HG03064 (cell line): ENCODE results near the gene OR10A2.
"Not testable (repeated sequence)": the region's sequence is repeated elsewhere in the genome, so short reads cannot be mapped to it uniquely, and the experiment has no call there.

Experiments
- ATAC-seq: cut with Tn5 transposase; IDR thresholded peaks from one replicate; pipeline ENCODE4 v1.9.1; 2021; ENCODE audit warnings: low read depth; ENCODE audit not compliant: unreplicated experiment

Gene OR10A2

DNA sequence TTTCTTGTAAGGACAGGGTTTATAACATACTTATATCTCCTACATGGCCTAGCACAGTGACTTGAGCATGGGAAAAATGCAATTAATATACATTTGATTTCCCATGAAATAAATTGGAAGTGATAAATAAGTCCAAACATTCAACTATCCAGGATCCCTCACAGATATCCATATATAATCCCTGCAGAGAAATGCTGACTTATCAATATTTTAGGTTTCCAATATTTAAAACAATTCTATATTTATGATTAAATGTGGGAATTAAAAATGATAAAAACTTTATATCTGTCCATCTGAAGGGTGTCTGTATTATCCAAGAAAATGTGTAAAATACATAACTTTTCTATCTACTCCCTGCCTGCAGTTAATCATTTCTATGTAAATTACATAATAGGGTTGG lies 19.9 kb downstream of the OR10A2 start:
- no peak for ATAC-seq

DNA sequence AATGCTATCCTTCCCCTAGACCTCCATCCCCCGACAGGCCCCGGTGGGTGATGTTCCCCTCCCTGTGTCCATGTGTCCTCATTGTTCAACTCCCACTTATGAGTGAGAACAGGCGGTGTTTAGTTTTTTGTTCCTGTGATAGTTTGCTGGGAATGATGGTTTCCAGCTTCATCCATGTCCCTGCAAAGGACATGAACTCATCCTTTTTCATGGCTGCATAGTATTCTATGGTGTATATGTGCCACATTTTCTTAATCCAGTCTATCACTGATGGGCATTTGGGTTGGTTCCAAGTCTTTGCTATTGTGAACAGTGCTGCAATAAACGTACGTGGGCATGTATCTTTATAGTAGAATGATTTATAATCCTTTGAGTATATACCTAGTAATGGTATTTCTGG lies 24.9 kb downstream of the OR10A2 start:
- ATAC-seq = not testable (repeated sequence)

DNA sequence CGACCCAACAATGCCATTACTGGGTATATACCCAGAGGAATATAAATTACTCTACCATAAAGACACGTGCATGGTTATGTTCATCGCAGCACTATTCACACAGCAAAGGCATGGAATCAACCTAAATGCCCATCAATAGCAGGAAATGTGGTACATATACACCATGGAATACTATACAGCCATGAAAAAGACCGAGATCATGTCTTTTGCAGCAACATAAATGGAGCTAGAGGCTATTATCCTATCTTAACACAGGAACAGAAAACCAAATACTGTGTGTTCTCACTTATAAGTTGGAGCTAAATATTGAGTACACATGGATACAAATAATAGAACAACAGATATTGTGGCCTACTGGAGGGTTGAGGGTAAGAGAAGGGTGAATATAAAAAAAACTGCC lies 26.0 kb downstream of the OR10A2 start:
- no peak for ATAC-seq

DNA sequence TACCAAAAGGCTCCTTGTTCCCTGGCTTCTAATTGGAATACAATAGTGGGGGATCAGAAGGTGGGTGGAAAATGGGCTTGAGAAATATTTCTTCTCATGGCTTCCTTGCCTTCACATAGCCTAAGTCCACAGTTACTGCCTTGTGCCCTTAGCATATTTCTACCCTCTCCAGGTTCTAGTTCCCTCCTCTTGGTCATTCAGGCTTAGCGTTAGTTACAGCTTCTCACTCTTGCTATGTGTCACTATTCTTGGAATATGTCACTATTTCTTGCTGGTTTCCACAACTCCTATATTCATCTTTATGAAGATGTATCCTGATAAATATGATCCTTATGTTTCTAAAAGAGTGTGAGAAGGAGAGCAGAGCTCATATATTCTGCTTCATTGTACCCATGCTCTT lies 27.0 kb downstream of the OR10A2 start:
- ATAC-seq = no peak

- ATAC-seq = no peak
These were observed 29.5 kb downstream of the OR10A2 start, which contains the start of gene OR2D2 for GRCh38 chr11:6892400-6892799. Gene OR2D2 (minus strand): TSS chr11:6892500. CDS start chr11:6892500, 0 bp downstream.

- ATAC-seq = no peak
These were observed 31.2 kb downstream of the OR10A2 start for GRCh38 chr11:6894097-6894496.

- ATAC-seq = no peak
These were observed 32.2 kb downstream of the OR10A2 start for GRCh38 chr11:6895010-6895409.

- ATAC-seq = no peak
These were observed 36.1 kb downstream of the OR10A2 start for GRCh38 chr11:6898911-6899310.

GRCh38 chr11:6900327-6900999 lies 37.6 kb downstream of the OR10A2 start:
- no peak for ATAC-seq

- not testable (repeated sequence) for ATAC-seq
These were observed 41.9 kb downstream of the OR10A2 start for GRCh38 chr11:6904804-6905203.

DNA sequence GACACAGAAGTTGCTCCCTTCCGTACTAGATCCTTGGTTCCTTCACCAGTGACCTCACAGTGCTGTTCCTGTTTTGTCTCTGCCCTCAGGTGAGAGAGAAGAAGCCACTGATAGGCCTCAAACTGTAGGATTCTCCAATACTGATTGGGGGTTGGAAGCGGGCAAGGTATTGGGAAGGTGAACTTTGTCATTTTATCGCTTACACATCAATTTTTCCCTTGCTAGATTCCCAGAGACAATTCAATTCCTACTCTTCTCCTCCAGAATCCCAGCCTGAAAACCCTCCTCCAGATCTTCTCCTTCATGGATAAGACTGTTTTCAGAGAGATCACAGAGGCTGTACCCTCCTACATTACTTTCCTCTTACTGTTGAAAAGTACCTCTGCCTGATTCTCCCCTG lies 48.5 kb downstream of the OR10A2 start:
- no peak for ATAC-seq

GRCh38 chr11:6911948-6912347 lies 49.1 kb downstream of the OR10A2 start:
- ATAC-seq = no peak

DNA sequence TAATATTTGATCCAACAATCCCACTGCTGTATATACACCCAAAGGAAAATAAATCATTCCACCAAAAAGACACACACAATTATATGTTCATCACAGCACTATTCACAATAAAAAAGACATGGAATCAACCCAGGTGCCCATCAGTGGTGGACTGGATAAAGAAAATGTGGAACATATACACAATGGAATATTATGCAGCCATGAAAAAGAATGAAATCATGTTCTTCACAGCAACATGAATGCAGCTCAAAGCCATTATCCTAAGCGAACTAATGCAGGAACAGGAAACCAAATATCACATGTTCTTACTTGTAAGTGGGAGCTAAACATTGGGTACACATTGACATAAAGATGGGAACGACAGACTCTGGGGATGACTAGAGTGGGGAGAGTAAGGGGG lies 56.8 kb downstream of the OR10A2 start:
- ATAC-seq = no peak

- ATAC-seq = no peak
These were observed 57.8 kb downstream of the OR10A2 start, which contains the start of gene OR2D3 for GRCh38 chr11:6920702-6921101. Gene OR2D3 (plus strand): TSS chr11:6921002. CDS start chr11:6921002, 0 bp downstream.
